Large intestine (tissue), 3 donors: Measurements from ENCODE around the gene NDUFA7. TPM values are rescaled to one million over a fixed set of nuclear protein-coding genes. Genes with fewer than 3 reads are reported as not detected.
"Not testable (repeated sequence)": the region's sequence is repeated elsewhere in the genome, so short reads cannot be mapped to it uniquely, and the experiment has no call there.

Experiments used
- DNase-seq, 2 donors: peaks; one replicate each; pipeline versions ENCODE4 v3.0.0 to v3.0.0-alpha.2; 2013
- H3K27ac ChIP-seq: one replicate; pipeline ENCODE4 v1.5.1; 2013; ENCODE audit warnings: low read length
- H3K27me3 ChIP-seq: 2 replicates; pipeline ENCODE4 v1.6.1; 2013; ENCODE audit warnings: low read length; ENCODE audit not compliant: control insufficient read depth, insufficient read depth
- H3K36me3 ChIP-seq: 2 replicates; pipeline ENCODE4 v1.6.1; 2013; ENCODE audit warnings: low read length; ENCODE audit not compliant: control insufficient read depth, insufficient read depth
- H3K4me1 ChIP-seq: one replicate; pipeline ENCODE4 v1.6.1; 2013; ENCODE audit warnings: low read length; ENCODE audit not compliant: control insufficient read depth, insufficient read depth
- H3K4me3 ChIP-seq: one replicate; pipeline ENCODE4 v1.5.1; 2013; ENCODE audit warnings: low read length
- H3K9me3 ChIP-seq: one replicate; pipeline ENCODE4 v1.6.1; 2013; ENCODE audit warnings: mild to moderate bottlenecking, low read depth, low read length, moderate library complexity; ENCODE audit not compliant: control insufficient read depth
- WGBS: methylation state at CpG from one replicate; pipeline ENCODE4 v1.1.5; 2013; ENCODE audit warnings: low lambda C conversion rate; ENCODE audit not compliant: insufficient coverage; 5-methylcytosine and 5-hydroxymethylcytosine counted together
- polyA plus RNA-seq: library from polyadenylated mRNA; unstranded; fragments of 120-200 nt; gene quantifications from one replicate; pipeline ENCODE4 v1.2.1, GENCODE V29; 2013

Gene NDUFA7
- polyA plus RNA-seq, 1 donor, result 69.6 TPM

DNA sequence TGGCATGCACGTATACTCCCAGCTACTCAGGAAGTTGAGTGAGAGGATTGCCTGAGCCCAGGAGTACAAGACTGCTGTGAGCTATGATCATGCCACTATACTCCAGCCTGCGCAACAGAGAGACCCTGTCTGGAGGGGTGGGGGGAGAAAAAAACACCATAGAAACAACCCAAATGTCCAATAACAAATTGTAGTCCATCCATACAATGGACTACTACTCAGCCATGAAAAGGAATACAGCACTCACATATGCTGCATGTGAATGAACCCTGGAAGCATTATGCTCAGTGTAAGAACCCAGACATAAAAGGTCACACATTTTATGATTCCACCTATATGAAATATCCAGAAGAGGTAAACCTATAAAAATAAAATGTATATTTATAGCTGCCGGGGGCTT lies 55.3 kb downstream of the NDUFA7 start:
- Histone ChIP-seq H3K4me1 (no peaks in the 10 kb centered on the region), H3K9me3 (no peaks in the 10 kb centered on the region), H3K4me3 (no peak overlapping the region), H3K27me3 (no peaks in the 10 kb centered on the region), H3K27ac (no peak overlapping the region), H3K36me3 (peaks cover 20% of the 10 kb centered on the region)
- WGBS, result no CpG with 5 or more reads among the region's 3 CpGs
- DNase-seq, result no peak

DNA sequence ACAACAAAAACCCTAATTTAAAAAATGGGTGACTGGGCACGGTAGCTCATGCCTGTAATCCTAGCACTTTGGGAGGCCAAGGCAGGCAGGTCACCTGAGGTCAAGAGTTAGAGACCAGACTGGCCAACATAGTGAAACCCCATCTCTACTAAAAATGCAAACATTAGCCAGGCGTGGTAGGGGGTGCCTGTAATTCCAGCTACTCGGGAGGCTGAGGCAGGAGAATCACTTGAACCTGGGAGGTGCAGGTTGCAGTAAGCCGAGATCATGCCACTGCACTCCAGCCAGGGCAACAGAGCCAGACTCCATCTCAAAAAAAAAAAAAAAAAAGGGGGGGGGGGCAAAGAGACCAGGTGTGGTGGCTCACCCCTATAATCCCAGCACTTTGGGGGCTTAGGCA lies 56.9 kb downstream of the NDUFA7 start:
- no CpG with 5 or more reads among the region's 4 CpGs for WGBS
- H3K9me3 ChIP-seq, H3K27ac ChIP-seq, H3K4me3 ChIP-seq, H3K4me1 ChIP-seq, DNase-seq, H3K27me3 ChIP-seq: not testable (repeated sequence)
- peaks cover 28% of the 10 kb centered on the region for H3K36me3 ChIP-seq

- Histone ChIP-seq H3K27me3 (no peaks in the 10 kb centered on the region), H3K36me3 (peaks cover 43% of the 10 kb centered on the region), H3K9me3 (no peaks in the 10 kb centered on the region), H3K4me3 (no peak overlapping the region), H3K27ac (no peak overlapping the region), H3K4me1 (peaks cover 5% of the 10 kb centered on the region)
- no peak for DNase-seq
- WGBS, result no CpG with 5 or more reads among the region's 6 CpGs
Observed at GRCh38 chr19:8262431-8262830, 58.7 kb downstream of the NDUFA7 start.

DNA sequence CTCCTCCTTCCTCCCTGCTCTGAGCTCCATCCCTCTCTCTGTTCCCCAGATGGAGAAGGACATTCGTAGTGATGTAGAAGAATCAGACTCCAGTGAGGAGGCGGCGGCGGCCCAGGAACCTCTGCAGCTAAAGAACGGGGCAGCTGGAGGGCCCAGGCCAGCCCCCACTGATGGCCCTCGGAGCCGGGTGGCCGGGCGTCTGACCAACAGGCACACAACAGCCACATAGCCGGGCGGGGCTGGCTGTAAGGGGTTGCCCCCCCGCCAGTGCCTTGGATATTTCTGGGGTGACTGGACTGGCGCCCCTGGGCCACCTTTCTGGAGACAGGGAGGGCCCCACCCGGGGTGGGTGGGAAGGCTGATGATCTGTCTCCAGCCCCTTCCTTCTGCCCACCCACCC lies 59.3 kb downstream of the NDUFA7 start:
- no peak for DNase-seq

GRCh38 chr19:8261347-8261746 lies 59.8 kb downstream of the NDUFA7 start:
- no peak for DNase-seq
- no CpG with 5 or more reads among the region's 9 CpGs for WGBS
- Histone ChIP-seq H3K27me3 (no peaks in the 10 kb centered on the region), H3K4me1 (peaks cover 8% of the 10 kb centered on the region), H3K4me3 (no peak overlapping the region), H3K9me3 (no peaks in the 10 kb centered on the region), H3K27ac (no peak overlapping the region), H3K36me3 (peaks cover 54% of the 10 kb centered on the region)

More for the DNA sequence above, 59.3 kb downstream of the NDUFA7 start:
- H3K27me3 ChIP-seq, result no peaks in the 10 kb centered on the region
- peaks cover 8% of the 10 kb centered on the region for H3K4me1 ChIP-seq
- H3K9me3 ChIP-seq, result no peaks in the 10 kb centered on the region
- H3K36me3 ChIP-seq, result peaks cover 49% of the 10 kb centered on the region
- no peak overlapping the region for H3K4me3 ChIP-seq
- no peak overlapping the region for H3K27ac ChIP-seq
- WGBS, result no CpG with 5 or more reads among the region's 14 CpGs

Other genes starting within 250 kb of the NDUFA7 start
- 3.5 TPM for gene FBN3, start 171.8 kb downstream of the NDUFA7 start, polyA plus RNA-seq
- gene CERS4, start 112.0 kb downstream of the NDUFA7 start, polyA plus RNA-seq, result 119 TPM
- 30.3 TPM for gene CD320, start 13.0 kb downstream of the NDUFA7 start, polyA plus RNA-seq
- gene RPS28, start 121 bp upstream of the NDUFA7 start, polyA plus RNA-seq, result 1,187 TPM
- gene KANK3, start 21.9 kb upstream of the NDUFA7 start, polyA plus RNA-seq, result 6.3 TPM
- gene ANGPTL4, start 42.8 kb upstream of the NDUFA7 start, polyA plus RNA-seq, result 0.97 TPM
- 96.4 TPM for gene RAB11B, start 69.0 kb upstream of the NDUFA7 start, polyA plus RNA-seq
- 12.5 TPM for gene MARCHF2, start 91.9 kb upstream of the NDUFA7 start, polyA plus RNA-seq
- 222 TPM for gene HNRNPM, start 123.6 kb upstream of the NDUFA7 start, polyA plus RNA-seq
- gene PRAM1, start 181.3 kb upstream of the NDUFA7 start, polyA plus RNA-seq, result 3.6 TPM
- gene ZNF414, start 192.8 kb upstream of the NDUFA7 start, polyA plus RNA-seq, result 21.6 TPM